GM12878 (cell line): ENCODE measurements around the gene ZFYVE21.

Source experiments
- CHD2 ChIP-seq: IDR thresholded peaks from 2 replicates; pipeline ENCODE4 v1.6.1; 2011; ENCODE audit warnings: low read depth, low read length, improper control_type of control experiment, borderline replicate concordance
- EGR1 ChIP-seq, 2 experiments: IDR thresholded peaks; 1 replicate in 1 of 2; 2 replicates in 1 of 2; pipeline ENCODE4 v1.6.1; 2011 to 2012; ENCODE audit warnings: low read depth in 2 of 2, low read length in 2 of 2, borderline replicate concordance in 1 of 2, mild to moderate bottlenecking in 1 of 2, moderate library complexity in 1 of 2
- EZH2 ChIP-seq: IDR thresholded peaks from 2 replicates; pipeline ENCODE4 v1.6.1; 2012; ENCODE audit warnings: low read depth, mild to moderate bottlenecking, control low read depth, inconsistent platforms, low read length, borderline replicate concordance; ENCODE audit not compliant: control insufficient read depth
- MAX ChIP-seq: IDR thresholded peaks from 2 replicates; pipeline ENCODE4 v1.6.1; 2012; ENCODE audit warnings: low read depth, low read length, improper control_type of control experiment
- SMC3 ChIP-seq: IDR thresholded peaks from 2 replicates; pipeline ENCODE4 v1.6.1; 2011; ENCODE audit warnings: low read length, improper control_type of control experiment, borderline replicate concordance
- ZNF274 ChIP-seq: IDR thresholded peaks from one replicate; pipeline ENCODE4 v1.8.0; 2011; ENCODE audit not compliant: insufficient read length, insufficient read depth

GRCh38 chr14:103735439-103735814 lies 19.8 kb downstream of the ZFYVE21 start:
- TF ChIP-seq CHD2 = no peak
- no peak for TF ChIP-seq EZH2
- no peak for TF ChIP-seq MAX
- no peak for TF ChIP-seq ZNF274
- TF ChIP-seq SMC3 = no peak
- TF ChIP-seq EGR1 (IDR thresholded peaks at IDR 0.05; ENCODE audit: borderline replicate concordance in 1 of 2, low read depth in 2 of 2, low read length in 2 of 2) = no peak
